HepG2 (cell line): ENCODE results near the gene DNAJB6. TPM values are rescaled to one million over a fixed set of nuclear protein-coding genes. Genes with fewer than 3 reads are reported as not detected.

Source experiments
- ATAC-seq: fragments of 200-7000 bp; cut with Tn5 transposase; 3 replicates; pipeline ENCODE4 v1.9.1; 2020; ENCODE audit warnings: mild to moderate bottlenecking, moderate library complexity
- BruUV-seq: library from RNA; stranded (reverse); fragments of 400-500 nt; replicated peaks from 2 replicates; lab custom pipeline; 2021; lab: Mats Ljungman, UMichigan
- CTCF ChIA-PET: fragments of 300-600 bp; formaldehyde crosslinking; extraction: SDS; loops from one replicate; lab custom pipeline; 2021; ENCODE audit warnings: low total read pairs, inconsistent platforms, low intra/inter-chr PET ratio; lab: Yijun Ruan, JAX
- POLR2A ChIA-PET: fragments of 350-600 bp; sonication (Branson Sonifier 250); formaldehyde crosslinking; loops from one replicate; lab custom pipeline; 2020; ENCODE audit warnings: antibody characterized with exemption, inconsistent platforms; lab: Yijun Ruan, JAX
- DNase-seq: peaks from one replicate; pipeline ENCODE4 v3.0.0-alpha.2; 2015; ENCODE audit warnings: low spot score
- FAIRE-seq: peaks from 3 replicates; lab custom pipeline; 2011; peaks lifted over from hg19 to GRCh38; lab: Jason Lieb, UNC
- H2AFZ ChIP-seq: one replicate; pipeline ENCODE4 v1.6.1; 2011; ENCODE audit warnings: low read length, inconsistent platforms
- H3K27ac ChIP-seq: fragments of 300-600 bp; 3 replicates; pipeline ENCODE4 v1.8.0; 2011; ENCODE audit warnings: mixed run types, mild to moderate bottlenecking, mixed read lengths, low read length, inconsistent platforms; ENCODE audit not compliant: insufficient read depth; ENCODE audit errors: extremely low read length
- H3K27me3 ChIP-seq, 2 experiments: fragments of 200-600 bp in 1 of 2; 2 replicates in 1 of 2; 3 replicates in 1 of 2; pipeline versions ENCODE4 v1.6.0 to v1.8.0; 2011; ENCODE audit warnings: low read length in 2 of 2, mild to moderate bottlenecking in 2 of 2, moderate library complexity in 2 of 2, inconsistent platforms in 1 of 2; ENCODE audit not compliant: insufficient read depth in 2 of 2, control insufficient read depth in 1 of 2
- H3K36me3 ChIP-seq, 2 experiments: fragments of 200-600 bp in 1 of 2; replicated peaks in 1 of 2; 2 replicates in 1 of 2; 3 replicates in 1 of 2; pipeline versions ENCODE4 v1.5.1 to v1.8.0; 2011; ENCODE audit warnings: low read length in 2 of 2, inconsistent platforms in 1 of 2; ENCODE audit not compliant: insufficient read depth in 2 of 2, control insufficient read depth in 1 of 2
- H3K4me1 ChIP-seq: 2 replicates; pipeline ENCODE4 v1.5.1; 2012; ENCODE audit warnings: low read length, inconsistent platforms; ENCODE audit not compliant: insufficient read depth
- H3K4me2 ChIP-seq: 2 replicates; pipeline ENCODE4 v1.6.0; 2011; ENCODE audit warnings: low read depth, low read length, inconsistent platforms
- H3K4me3 ChIP-seq, 3 experiments: fragments of 200-600 bp in 1 of 3; sonication (generic), shearing (Covaris generic) in 1 of 3; replicated peaks in 1 of 3; 2 replicates each; pipeline ENCODE4 v1.5.1; 2011 to 2016; ENCODE audit warnings: low read length in 3 of 3, inconsistent platforms in 2 of 3, low read depth in 2 of 3, mild to moderate bottlenecking in 2 of 3, control low read depth in 1 of 3, mixed read lengths in 1 of 3; ENCODE audit not compliant: insufficient read depth in 1 of 3
- H3K79me2 ChIP-seq: one replicate; pipeline ENCODE4 v1.6.1; 2011; ENCODE audit warnings: low read length, inconsistent platforms; ENCODE audit not compliant: insufficient read depth
- H3K9ac ChIP-seq: 2 replicates; pipeline ENCODE4 v1.6.0; 2011; ENCODE audit warnings: mild to moderate bottlenecking, low read depth, low read length, inconsistent platforms; ENCODE audit not compliant: insufficient read depth
- H3K9me3 ChIP-seq: 2 replicates; pipeline ENCODE4 v1.5.1; 2012; ENCODE audit warnings: mild to moderate bottlenecking, low read length
- H4K20me1 ChIP-seq: 2 replicates; pipeline ENCODE4 v1.6.0; 2011; ENCODE audit warnings: inconsistent platforms, mild to moderate bottlenecking, low read length, moderate library complexity; ENCODE audit not compliant: insufficient read depth
- ATRX ChIP-seq: sonication (generic); formaldehyde crosslinking; IDR thresholded peaks from 2 replicates; pipeline ENCODE4 v1.4.0; 2020; ENCODE audit warnings: missing genetic modification reagents, borderline replicate concordance
- GPN1 ChIP-seq: sonication (generic); formaldehyde crosslinking; IDR thresholded peaks from 2 replicates; pipeline ENCODE4 v1.5.1; 2020; ENCODE audit warnings: missing genetic modification reagents, borderline replicate concordance
- IRX3 ChIP-seq: sonication (generic); formaldehyde crosslinking; IDR thresholded peaks from 2 replicates; pipeline ENCODE4 v1.8.1; 2023; ENCODE audit warnings: mild to moderate bottlenecking, low read depth, missing genetic modification reagents, borderline replicate concordance
- JARID2 ChIP-seq: sonication (generic); formaldehyde crosslinking; IDR thresholded peaks from 2 replicates; pipeline ENCODE4 v1.8.1; 2023; ENCODE audit warnings: missing genetic modification reagents, inconsistent platforms; ENCODE audit not compliant: insufficient replicate concordance
- NFKBIZ ChIP-seq: IDR thresholded peaks from 2 replicates; pipeline ENCODE4 v1.6.1; 2018; ENCODE audit warnings: missing genetic modification reagents, missing compliant biosample characterization
- XRCC5 ChIP-seq: fragments of 200-400 bp; formaldehyde crosslinking; optimal IDR thresholded peaks from 2 replicates; pipeline ENCODE3; 2017; ENCODE audit warnings: mild to moderate bottlenecking, low read length
- ZC3H4 ChIP-seq: sonication (generic); formaldehyde crosslinking; IDR thresholded peaks from 2 replicates; pipeline ENCODE4 v1.4.0; 2020; ENCODE audit warnings: missing genetic modification reagents, borderline replicate concordance
- ZNF75D ChIP-seq: sonication (generic); formaldehyde crosslinking; IDR thresholded peaks from 2 replicates; pipeline ENCODE4 v1.8.1; 2023; ENCODE audit warnings: missing genetic modification reagents, mild to moderate bottlenecking, borderline replicate concordance
- ZZZ3 ChIP-seq: sonication (generic); formaldehyde crosslinking; IDR thresholded peaks from 2 replicates; pipeline ENCODE4 v1.4.0; 2020; ENCODE audit warnings: missing genetic modification reagents, mild to moderate bottlenecking, borderline replicate concordance
- WGBS: methylation state at CpG from one replicate; pipeline ENCODE4 v1.1.6; 2017; ENCODE audit warnings: low lambda C conversion rate; 5-methylcytosine and 5-hydroxymethylcytosine counted together
- in situ Hi-C: cut with HindIII; loops from 2 replicates; pipeline ENCODE4 v1.10.0; 2017; ENCODE audit warnings: low pct_unique_long_range_greater_than_20kb; ENCODE audit not compliant: extremely low pct_ligation_motif_present
- intact Hi-C: fragments of 100-400 bp; cut with micrococcal nuclease; formaldehyde crosslinking; loops from one replicate; pipeline ENCODE4 v1.10.0; 2022; ENCODE audit not compliant: unreplicated experiment
- polyA plus RNA-seq, 8 experiments: library from polyadenylated mRNA; depleted of rRNA in 3 of 8; stranded (reverse) in 7 of 8; unstranded in 1 of 8; fragments of >200 nt; fragmentation: Illumina TruSeq in 4 of 8; extraction: Trizol in 4 of 8; gene quantifications; 2 replicates each; pipeline versions ENCODE4 v1.2.1 to v1.2.3, GENCODE V29; 2011 to 2016; ENCODE audit warnings: low read depth in 4 of 8, missing spikeins in 1 of 8, mixed read lengths in 1 of 8; ENCODE audit not compliant: insufficient read depth in 1 of 8
- total RNA-seq, 5 experiments: library from RNA; depleted of rRNA; stranded (reverse); fragments of >200 nt; fragmentation: Illumina TruSeq; extraction: Trizol; gene quantifications; 2 replicates each; pipeline ENCODE4 v1.2.3, GENCODE V29; 2016; ENCODE audit warnings: low read depth in 1 of 5
- TF ChIP-seq, protein P1 (sequence below): IDR thresholded peaks from 2 replicates; pipeline ENCODE4 v1.6.1; 2018; ENCODE audit warnings: missing genetic modification reagents, mild to moderate bottlenecking, missing compliant biosample characterization
- TF ChIP-seq, protein P2 (sequence below): sonication (generic); formaldehyde crosslinking; IDR thresholded peaks from 2 replicates; pipeline ENCODE4 v1.4.0; 2020; ENCODE audit warnings: mild to moderate bottlenecking, missing genetic modification reagents, borderline replicate concordance
- TF ChIP-seq, protein P3 (sequence below): sonication (generic); formaldehyde crosslinking; conservative IDR thresholded peaks from 2 replicates; pipeline ENCODE4 v1.4.0; 2020; ENCODE audit warnings: missing genetic modification reagents
- TF ChIP-seq, protein P4 (sequence below): sonication (generic); formaldehyde crosslinking; IDR thresholded peaks from 2 replicates; pipeline ENCODE4 v1.5.1; 2020; ENCODE audit warnings: missing genetic modification reagents, mild to moderate bottlenecking, borderline replicate concordance
- TF ChIP-seq, protein P5 (sequence below): sonication (generic); formaldehyde crosslinking; IDR thresholded peaks from 2 replicates; pipeline ENCODE4 v1.4.0; 2020; ENCODE audit warnings: mild to moderate bottlenecking, missing genetic modification reagents

The DNAJB6 gene
- total and polyA plus RNA-seq, 2 of the 13 experiments (the other 11 are each of a cell fraction or from before 2014, with no cell fraction given), result 29.9 to 53.9 TPM

DNA sequence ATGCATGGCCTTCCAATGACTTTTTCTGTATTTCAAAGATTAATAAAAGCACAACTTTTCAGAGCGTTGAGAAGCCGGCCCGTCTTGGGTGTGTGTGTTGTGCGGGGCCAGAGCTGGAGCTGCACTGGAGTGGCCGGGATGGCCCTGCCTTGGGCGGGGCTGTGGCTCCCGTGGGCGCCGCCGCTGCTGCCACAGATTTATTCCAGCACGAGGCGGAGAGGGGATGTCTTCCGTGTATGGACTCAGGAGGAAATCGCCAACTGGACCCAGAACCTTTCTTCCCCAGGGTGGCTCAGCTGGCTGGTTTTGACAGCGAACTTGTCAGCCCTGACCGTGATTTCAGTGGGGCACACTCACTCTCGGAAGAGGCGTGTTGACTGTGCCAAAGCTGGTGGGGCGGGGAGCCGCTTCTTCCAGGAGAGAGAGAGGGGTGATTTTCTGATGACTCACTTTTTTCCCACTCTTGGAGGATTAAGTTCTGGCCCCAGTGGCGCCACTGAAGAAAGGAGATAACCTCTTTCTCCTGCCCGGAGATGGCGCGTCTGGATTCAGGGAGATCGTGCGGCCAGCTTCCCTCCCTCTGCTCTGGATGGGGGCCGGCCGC lies 72.4 kb downstream of the DNAJB6 start:
- Histone ChIP-seq H2AFZ (no peak overlapping the region), H3K27ac (no peak overlapping the region), H3K79me2 (no peaks in the 10 kb centered on the region), H3K9me3 (no peaks in the 10 kb centered on the region), H3K9ac (no peak overlapping the region), H3K27me3 (no peaks in the 10 kb centered on the region), H3K4me2 (no peak overlapping the region), H3K4me1 (no peaks in the 10 kb centered on the region), H3K4me3 (no peak overlapping the region), H3K36me3 (peaks cover 4 to 17% of the 10 kb centered on the region in 2 experiments; a peak in 4 of 5 replicates), H4K20me1 (no peaks in the 10 kb centered on the region)
- no peak for ATAC-seq
- in situ Hi-C loops, result no loop called here
- intact Hi-C loops, result no loop called here
- POLR2A ChIA-PET, result no interaction called here
- 98% methylated on average over 28 of the region's 28 CpGs for WGBS
- CTCF ChIA-PET, result no interaction called here
- no TSS peak for BruUV-seq
- no peak for FAIRE-seq
- no peak for DNase-seq
- TF ChIP-seq, protein P1, sequence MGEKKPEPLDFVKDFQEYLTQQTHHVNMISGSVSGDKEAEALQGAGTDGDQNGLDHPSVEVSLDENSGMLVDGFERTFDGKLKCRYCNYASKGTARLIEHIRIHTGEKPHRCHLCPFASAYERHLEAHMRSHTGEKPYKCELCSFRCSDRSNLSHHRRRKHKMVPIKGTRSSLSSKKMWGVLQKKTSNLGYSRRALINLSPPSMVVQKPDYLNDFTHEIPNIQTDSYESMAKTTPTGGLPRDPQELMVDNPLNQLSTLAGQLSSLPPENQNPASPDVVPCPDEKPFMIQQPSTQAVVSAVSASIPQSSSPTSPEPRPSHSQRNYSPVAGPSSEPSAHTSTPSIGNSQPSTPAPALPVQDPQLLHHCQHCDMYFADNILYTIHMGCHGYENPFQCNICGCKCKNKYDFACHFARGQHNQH (CRISPR knock-in tag), result no peak
- TF ChIP-seq NFKBIZ (CRISPR knock-in tag) (no peak), ZZZ3 (CRISPR knock-in tag) (no peak), ZC3H4 (no peak), XRCC5 (no peak), GPN1 (CRISPR knock-in tag) (no peak), IRX3 (no peak), ATRX (CRISPR knock-in tag) (no peak), ZNF75D (CRISPR knock-in tag) (no peak), JARID2 (CRISPR knock-in tag) (no peak)
- TF ChIP-seq, protein P2, sequence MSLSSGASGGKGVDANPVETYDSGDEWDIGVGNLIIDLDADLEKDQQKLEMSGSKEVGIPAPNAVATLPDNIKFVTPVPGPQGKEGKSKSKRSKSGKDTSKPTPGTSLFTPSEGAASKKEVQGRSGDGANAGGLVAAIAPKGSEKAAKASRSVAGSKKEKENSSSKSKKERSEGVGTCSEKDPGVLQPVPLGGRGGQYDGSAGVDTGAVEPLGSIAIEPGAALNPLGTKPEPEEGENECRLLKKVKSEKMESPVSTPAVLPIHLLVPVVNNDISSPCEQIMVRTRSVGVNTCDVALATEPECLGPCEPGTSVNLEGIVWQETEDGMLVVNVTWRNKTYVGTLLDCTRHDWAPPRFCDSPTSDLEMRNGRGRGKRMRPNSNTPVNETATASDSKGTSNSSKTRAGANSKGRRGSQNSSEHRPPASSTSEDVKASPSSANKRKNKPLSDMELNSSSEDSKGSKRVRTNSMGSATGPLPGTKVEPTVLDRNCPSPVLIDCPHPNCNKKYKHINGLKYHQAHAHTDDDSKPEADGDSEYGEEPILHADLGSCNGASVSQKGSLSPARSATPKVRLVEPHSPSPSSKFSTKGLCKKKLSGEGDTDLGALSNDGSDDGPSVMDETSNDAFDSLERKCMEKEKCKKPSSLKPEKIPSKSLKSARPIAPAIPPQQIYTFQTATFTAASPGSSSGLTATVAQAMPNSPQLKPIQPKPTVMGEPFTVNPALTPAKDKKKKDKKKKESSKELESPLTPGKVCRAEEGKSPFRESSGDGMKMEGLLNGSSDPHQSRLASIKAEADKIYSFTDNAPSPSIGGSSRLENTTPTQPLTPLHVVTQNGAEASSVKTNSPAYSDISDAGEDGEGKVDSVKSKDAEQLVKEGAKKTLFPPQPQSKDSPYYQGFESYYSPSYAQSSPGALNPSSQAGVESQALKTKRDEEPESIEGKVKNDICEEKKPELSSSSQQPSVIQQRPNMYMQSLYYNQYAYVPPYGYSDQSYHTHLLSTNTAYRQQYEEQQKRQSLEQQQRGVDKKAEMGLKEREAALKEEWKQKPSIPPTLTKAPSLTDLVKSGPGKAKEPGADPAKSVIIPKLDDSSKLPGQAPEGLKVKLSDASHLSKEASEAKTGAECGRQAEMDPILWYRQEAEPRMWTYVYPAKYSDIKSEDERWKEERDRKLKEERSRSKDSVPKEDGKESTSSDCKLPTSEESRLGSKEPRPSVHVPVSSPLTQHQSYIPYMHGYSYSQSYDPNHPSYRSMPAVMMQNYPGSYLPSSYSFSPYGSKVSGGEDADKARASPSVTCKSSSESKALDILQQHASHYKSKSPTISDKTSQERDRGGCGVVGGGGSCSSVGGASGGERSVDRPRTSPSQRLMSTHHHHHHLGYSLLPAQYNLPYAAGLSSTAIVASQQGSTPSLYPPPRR (CRISPR knock-in tag), result no peak
- TF ChIP-seq, protein P3, sequence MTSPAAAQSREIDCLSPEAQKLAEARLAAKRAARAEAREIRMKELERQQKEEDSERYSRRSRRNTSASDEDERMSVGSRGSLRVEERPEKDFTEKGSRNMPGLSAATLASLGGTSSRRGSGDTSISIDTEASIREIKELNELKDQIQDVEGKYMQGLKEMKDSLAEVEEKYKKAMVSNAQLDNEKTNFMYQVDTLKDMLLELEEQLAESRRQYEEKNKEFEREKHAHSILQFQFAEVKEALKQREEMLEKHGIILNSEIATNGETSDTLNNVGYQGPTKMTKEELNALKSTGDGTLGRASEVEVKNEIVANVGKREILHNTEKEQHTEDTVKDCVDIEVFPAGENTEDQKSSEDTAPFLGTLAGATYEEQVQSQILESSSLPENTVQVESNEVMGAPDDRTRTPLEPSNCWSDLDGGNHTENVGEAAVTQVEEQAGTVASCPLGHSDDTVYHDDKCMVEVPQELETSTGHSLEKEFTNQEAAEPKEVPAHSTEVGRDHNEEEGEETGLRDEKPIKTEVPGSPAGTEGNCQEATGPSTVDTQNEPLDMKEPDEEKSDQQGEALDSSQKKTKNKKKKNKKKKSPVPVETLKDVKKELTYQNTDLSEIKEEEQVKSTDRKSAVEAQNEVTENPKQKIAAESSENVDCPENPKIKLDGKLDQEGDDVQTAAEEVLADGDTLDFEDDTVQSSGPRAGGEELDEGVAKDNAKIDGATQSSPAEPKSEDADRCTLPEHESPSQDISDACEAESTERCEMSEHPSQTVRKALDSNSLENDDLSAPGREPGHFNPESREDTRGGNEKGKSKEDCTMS (CRISPR knock-in tag), result no peak
- TF ChIP-seq, protein P4, sequence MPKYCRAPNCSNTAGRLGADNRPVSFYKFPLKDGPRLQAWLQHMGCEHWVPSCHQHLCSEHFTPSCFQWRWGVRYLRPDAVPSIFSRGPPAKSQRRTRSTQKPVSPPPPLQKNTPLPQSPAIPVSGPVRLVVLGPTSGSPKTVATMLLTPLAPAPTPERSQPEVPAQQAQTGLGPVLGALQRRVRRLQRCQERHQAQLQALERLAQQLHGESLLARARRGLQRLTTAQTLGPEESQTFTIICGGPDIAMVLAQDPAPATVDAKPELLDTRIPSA, result no peak
- TF ChIP-seq, protein P5, sequence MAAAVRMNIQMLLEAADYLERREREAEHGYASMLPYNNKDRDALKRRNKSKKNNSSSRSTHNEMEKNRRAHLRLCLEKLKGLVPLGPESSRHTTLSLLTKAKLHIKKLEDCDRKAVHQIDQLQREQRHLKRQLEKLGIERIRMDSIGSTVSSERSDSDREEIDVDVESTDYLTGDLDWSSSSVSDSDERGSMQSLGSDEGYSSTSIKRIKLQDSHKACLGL (CRISPR knock-in tag), result no peak
